ENCODE results near the gene GLRA3.

GLRA3 gene

DNA sequence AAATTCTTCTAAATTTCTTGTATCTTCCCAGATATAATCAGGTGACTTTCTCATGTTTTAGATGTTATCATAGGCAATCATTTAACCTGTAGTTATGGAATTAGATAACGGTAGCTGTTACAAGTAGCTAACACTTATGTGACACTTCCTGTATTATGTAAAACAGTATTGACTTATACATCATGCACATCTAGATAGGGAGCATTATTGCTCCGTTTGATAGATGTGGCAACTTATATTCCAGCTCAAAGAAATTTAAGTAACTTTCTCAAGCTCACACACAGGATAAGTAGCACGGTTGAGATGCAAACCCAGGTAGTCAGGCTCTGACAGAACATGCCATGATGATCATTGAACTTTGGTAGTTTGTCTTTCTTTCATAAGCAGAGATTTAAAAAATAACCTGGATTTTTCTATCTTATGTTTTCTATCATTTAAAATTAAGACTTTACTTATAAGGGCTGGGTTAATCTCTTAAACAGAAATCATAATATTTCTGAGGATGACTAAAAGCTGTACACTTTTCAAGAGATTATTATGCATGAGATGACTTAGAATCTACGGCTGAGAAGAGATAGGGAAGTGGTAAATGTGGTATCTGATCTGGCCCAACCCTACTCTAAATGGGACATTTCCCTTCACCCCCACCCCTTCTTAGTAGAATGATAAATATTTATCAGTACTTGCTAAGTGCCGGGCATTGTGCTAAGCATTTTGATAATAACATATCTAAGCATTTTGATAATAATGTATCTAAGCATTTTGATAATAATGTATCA lies 237.6 kb downstream of the GLRA3 start:
- no peak for DNase-seq

DNA sequence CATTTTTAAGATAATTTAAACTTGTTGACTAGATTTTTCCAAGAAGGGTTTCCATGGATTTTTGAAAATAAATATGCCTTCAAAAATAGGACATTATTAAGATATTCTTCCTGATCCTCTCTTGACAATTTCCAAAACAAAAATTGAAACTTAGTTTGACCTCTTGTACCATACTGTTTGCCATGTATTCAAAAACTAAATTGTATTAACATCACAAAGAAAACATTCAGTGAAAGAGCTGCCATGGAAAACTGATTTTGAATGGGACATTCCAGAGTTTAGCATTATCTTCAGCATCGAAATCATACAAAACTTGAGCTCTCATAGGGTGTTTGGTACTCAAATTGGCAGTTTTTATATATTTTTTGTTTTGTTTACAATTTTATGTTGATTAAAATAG lies 238.7 kb downstream of the GLRA3 start:
- DNase-seq = no peak
